OCI-LY1 (cell line): Measurements from ENCODE around the gene OR8D1.

Experiments used
- EZH2 ChIP-seq: fragments of 200-600 bp; sonication (generic), shearing (Covaris generic); IDR thresholded peaks from 2 replicates; pipeline ENCODE4 v1.8.0; 2017; ENCODE audit warnings: borderline replicate concordance, mixed run types, mild to moderate bottlenecking, antibody characterized with exemption, low read length, moderate library complexity, mixed read lengths
- TF ChIP-seq, protein P1 (sequence below): fragments of 200-600 bp; sonication (generic), shearing (Covaris generic); IDR thresholded peaks from 2 replicates; pipeline ENCODE4 v1.5.1; 2017; ENCODE audit warnings: mild to moderate bottlenecking, antibody characterized with exemption, low read length, moderate library complexity, mixed read lengths

DNA sequence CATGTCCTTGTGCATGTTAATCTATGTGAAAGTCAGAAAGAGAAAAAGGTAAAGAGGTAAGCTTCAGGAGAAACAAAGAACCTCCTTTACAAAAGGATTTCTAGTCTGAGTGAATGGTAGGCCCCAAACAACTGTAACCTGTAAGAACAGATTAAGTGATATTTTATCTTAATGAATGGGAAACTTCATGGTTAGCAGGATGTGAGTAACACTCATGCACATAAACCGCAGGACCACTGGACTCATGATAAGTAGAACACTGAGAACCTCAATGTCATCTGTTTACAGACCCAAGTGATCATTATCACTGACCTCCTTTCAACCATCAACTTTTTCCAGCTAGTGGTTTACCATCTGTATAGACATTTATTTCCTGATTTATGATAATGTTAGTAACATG lies 37.7 kb downstream of the OR8D1 start:
- TF ChIP-seq, protein P1, sequence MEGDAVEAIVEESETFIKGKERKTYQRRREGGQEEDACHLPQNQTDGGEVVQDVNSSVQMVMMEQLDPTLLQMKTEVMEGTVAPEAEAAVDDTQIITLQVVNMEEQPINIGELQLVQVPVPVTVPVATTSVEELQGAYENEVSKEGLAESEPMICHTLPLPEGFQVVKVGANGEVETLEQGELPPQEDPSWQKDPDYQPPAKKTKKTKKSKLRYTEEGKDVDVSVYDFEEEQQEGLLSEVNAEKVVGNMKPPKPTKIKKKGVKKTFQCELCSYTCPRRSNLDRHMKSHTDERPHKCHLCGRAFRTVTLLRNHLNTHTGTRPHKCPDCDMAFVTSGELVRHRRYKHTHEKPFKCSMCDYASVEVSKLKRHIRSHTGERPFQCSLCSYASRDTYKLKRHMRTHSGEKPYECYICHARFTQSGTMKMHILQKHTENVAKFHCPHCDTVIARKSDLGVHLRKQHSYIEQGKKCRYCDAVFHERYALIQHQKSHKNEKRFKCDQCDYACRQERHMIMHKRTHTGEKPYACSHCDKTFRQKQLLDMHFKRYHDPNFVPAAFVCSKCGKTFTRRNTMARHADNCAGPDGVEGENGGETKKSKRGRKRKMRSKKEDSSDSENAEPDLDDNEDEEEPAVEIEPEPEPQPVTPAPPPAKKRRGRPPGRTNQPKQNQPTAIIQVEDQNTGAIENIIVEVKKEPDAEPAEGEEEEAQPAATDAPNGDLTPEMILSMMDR = no peak
- no peak for TF ChIP-seq EZH2
